Stimulated activated naive CD8-positive, alpha-beta T cell treated with anti-CD3 and anti-CD28 coated beads, Interleukin-15, Interleukin-2, amounts not matched to agents 100 U/mL and 50 U/mL, for 24 hours (primary cell): ENCODE measurements around the gene TXNDC15.

Experiments
- ATAC-seq: fragments of 150-1000 bp; cut with Tn5 transposase; one replicate; pipeline ENCODE4 v1.10.0; 2021
- DNase-seq: peaks from one replicate; pipeline ENCODE4 v3.0.0; 2021

TXNDC15 gene

DNA sequence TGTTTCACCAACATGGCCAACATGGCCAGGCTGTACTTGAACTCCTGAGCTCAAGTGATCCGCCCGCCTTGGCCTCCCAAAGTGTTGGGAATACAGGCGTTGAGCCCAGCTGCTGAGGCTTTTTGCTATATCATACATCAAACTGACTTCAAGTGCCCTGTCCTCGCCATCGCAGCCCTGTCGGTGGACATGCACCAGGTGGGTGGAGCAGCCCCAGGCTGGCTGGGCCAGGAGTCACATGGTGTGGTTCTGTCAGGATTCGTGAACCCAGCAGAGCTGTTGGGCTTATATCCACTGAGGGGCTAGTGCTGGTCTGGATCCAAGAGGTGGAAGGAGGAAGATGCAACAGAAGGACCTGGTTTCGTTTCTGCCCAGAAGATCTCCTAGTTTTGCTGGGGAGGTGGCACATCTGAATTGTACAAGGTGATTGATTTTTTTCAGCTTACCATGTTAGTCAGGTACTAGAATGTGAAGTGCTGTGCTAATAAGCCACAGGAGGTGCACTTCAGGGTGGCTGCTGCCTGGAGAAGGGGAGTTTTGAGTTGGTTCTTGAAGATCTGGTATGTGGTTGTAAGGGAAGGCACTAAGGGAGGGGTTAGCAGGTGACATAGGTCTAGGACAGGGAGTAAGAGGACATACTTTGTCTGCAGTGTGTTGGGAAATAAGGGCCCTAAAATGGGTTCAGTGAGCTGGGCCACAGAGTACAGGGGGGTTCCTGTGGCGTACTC is 46.8 kb downstream of the TXNDC15 start:
- ATAC-seq, result no peak
- DNase-seq, result no peak

DNA sequence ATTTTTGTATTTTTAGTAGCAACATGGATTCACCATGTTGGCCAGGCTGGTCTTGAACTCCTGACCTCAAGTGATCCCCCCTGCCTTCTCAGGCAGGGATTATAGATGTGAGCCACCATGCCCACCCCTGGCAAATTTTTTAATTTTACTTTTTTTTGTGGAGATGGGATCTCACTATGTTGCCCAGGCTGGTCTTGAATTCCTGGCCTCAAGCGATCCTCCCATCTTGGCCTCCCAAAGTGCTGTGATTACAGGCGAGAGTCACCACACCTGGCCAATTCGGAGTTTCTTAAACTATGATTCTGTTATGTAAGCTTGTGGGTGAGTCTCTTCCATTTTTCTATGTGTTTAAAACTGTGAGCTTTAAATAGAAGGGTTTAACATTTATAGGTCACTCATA is 58.3 kb downstream of the TXNDC15 start:
- DNase-seq (no peak), ATAC-seq (no peak)

DNA sequence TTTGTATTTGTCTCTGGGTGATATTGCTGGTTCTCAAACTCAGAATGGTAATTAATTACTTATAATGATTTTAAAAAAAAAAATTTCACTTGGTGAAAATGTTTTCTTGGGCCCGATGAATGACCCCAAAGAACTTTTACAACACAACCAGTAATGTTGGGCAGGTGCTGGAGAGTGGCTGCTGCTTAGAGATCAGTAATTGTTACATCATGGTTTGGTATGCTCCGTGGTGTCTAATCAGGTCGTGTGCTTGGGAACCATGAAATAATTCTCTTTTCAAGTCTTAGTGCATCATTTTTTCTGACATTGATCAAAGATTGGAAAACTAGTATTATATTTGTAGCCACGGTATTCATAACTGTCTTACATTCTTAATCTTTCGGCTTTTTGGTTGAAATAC is 60.0 kb downstream of the TXNDC15 start:
- DNase-seq (no peak), ATAC-seq (no peak)

DNA sequence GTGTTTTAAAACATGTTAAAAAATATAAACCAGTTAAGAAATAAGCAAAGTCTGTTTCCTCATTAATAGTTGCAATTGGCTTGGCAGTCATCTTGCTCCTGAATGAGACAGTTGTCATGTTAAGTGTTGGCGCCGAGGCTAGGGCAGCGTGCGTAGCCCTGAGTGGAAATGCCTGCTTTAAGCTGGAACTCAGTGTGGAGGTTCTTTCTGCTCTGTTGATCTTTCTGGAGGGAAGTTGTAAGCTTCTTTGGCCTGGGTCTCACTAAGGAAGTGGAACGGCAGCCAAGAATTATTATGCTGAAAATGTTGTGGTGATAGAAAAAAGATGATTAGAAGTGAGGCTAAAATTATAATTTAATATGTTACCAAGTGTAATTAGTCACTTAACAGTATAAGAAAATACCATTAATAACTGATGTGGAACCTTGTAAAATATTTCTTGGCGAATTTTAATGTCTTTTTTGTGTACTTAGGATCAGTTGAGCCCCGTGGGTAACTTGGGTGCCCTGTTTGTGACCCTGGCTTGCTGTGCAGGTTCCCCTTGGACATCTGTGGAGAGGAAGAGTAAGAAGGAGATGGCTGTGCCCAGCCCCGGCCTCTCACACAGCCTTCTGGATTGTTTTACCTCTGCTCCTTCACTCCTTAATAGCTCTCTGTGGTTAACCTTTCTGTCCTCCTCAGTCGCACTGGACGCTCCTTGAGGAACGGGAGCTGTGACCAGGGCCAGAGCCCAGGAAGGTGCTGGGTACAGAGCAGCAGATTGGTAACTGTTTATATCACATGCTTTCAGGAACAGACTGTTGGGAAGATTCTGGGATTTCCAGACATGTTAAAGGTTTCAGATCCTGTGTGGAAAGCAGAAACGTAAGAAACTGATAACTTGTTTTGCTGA is 61.8 kb downstream of the TXNDC15 start:
- ATAC-seq, result no peak
- no peak for DNase-seq

DNA sequence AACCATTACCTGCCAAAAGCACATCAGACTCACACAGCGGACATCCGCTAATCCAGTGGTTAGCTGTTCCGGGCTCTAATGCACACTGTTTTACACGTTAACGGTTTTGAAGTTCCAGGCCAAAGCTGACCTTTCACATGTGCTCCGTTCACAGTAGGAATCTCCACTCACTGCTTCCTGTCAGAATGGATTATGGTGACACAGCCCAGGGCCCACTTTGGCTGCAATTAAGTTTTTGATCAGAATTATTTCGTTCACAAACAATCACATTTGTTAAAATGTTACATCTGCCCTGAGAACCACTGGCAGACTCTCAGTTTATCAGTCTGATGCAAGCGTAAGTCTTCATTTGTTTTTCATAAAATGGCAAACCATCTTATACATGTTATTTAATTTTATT is 63.4 kb downstream of the TXNDC15 start:
- DNase-seq (no peak), ATAC-seq (no peak)

DNA sequence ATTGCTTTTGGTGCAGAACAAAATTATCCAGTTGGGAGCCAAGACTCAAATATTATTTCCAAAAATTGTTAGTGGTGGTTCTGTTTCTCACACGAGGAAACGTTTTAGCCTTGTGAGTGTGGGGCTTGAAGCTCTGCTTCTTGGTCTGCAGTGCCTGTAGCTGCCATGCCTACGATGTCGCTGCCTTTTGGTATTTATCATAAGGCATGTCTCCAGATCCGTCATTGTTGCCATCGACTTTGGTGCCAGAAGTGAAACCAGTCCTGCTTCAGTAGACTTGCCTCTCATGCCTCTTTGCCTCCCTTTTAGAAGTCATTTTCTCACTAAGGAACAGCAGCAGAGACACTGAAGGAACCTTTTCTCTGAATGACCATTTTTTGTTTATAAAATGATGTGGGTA is 63.9 kb downstream of the TXNDC15 start:
- no peak for DNase-seq
- ATAC-seq, result no peak

DNA sequence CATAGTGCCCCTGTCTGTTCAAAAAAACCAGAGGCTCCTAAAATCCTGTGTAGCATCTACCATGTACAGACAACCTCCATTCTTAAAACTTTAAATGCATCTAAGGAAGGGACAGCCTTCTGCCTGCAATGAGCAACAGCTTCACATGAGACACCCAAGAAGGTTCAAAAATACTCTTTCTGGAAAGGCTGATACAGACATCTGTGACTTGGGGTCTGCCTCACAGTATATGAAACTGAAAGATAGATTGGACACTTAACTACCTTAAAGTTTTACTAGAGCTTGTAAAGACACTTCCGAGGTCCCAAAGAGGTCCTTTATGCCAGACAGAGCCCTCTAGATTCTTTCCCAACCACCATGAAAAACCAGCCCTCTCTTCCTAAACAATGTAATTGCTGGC is 65.3 kb downstream of the TXNDC15 start:
- no peak for ATAC-seq
- no peak for DNase-seq

DNA sequence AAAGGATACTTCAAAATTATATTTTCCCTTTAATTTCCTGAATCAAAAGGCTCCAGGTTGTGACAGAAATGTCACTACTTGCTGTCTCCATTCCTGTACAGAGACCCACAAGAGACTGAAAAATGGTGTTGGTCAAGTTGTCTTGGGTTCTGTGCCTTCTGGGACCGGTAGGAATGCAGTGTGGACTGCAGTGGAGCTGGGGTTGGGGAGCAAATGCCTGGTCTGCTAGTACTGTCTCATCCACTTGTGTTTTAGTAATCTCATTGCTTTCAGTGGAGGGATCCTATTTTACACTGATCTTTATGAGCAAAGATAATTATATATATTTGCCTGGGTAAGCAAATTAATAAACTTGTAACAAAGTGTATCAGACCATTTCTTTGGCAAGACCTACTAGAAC is 69.4 kb downstream of the TXNDC15 start:
- DNase-seq, result no peak

GRCh38 chr5:134944630-134945029 is 70.5 kb downstream of the TXNDC15 start:
- DNase-seq, result no peak

More for the DNA sequence above, 69.4 kb downstream of the TXNDC15 start:
- ATAC-seq, result no peak

GRCh38 chr5:134945041-134945440 is 70.9 kb downstream of the TXNDC15 start:
- DNase-seq (no peak), ATAC-seq (no peak)

More at GRCh38 chr5:134944630-134945029, 70.5 kb downstream of the TXNDC15 start:
- no peak for ATAC-seq

DNA sequence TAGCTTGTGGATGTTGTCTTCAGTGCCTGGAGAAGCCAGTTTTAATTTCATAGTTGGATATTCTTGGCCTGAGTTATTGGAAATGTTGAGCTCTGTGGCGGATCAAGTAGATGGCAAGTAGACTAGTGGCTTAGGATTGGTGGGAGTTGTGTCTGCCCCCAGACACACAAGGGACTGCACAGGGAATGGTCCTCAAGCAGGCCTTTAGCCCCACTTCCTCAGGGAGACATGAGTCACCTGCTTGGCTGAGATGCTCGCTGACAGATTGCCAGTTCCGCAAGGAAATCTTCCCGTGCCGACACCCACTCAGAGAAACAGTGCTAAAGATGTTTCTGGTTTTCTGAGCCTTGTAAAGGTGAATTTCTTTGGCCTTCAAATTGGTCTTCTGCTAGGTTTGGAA is 74.7 kb downstream of the TXNDC15 start:
- ATAC-seq (no peak), DNase-seq (no peak)

DNA sequence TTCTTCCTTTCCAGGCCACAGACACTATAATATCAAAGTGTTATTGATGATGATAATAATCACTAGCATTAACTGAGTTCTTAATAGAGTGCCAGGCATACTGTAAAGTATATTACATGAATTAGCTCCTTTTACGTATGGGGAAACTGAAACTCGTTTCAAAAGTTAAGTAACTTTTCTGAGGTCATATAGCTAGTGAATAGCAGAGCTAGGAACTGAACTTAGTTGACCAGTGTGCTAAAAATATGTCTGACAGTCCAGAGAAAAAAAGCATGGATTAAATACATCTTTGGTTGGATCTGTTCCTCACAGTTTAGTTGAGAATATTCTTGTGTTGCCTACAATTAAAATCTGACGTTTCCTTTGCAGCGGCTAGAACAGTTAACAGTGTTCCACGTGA is 75.1 kb downstream of the TXNDC15 start:
- ATAC-seq, result no peak
- no peak for DNase-seq
